ENCODE measurements around the gene PTP4A2.

DNA sequence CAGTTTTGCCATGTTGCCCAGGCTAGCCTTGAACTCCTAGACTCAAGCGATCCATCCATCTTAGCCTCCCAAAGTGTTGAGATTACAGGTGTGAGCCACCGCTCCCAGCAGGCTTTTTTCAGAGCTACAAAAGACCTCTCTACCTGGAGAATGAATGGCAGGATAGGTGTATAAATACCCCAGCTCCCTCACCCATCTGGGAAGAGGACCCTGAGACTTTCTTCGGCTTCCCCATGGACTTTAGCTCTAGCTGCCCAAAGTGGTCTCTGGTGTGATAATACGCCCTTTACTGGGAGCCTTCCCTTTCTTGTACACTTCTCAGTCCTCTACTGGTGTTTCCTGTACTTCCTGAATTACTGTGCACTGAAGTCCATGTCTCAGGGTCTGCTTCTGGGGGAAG lies 60.6 kb downstream of the PTP4A2 start:
- TF ChIP-seq POLR2A (IDR thresholded peaks at IDR 0.05; ENCODE audit: low read length): no peak
- no peak for TF ChIP-seq GATA1 (IDR thresholded peaks at IDR 0.05; ENCODE audit: low read depth, low read length)

All from erythroblast (primary cell).